ENCODE results near the gene MTCP1. TPM values are rescaled to one million over a fixed set of nuclear protein-coding genes. Genes with fewer than 3 reads are reported as not detected.

The MTCP1 gene
- total and polyA plus RNA-seq, 10 of the 15 experiments (the other 5 are each of a cell fraction or from before 2014, with no cell fraction given), result 16.6 to 74.0 (median 30.9) TPM

DNA sequence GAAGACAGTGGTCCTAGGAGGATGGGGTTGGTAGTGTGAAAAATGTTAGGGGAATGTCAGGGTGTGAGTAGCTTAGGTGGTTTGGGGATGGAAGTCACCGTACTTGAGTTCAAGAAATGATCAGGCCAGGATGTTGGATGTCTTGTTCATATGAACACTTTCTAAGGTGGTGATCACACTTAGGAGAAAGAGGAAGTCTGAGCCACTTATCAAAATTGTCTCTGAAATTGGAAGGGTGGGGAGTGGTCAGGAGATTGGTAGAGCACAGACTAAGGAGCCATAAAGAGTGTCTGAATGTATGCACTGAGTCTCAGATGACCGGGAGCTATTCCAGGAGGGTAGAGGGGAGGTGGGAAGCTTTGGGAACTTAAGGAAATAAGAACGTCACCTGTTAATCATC, 17.3 kb downstream of the MTCP1 start:
- POLR2A ChIA-PET, result no interaction called here
- FAIRE-seq, result no peak
- no TSS peak for BruUV-seq (replicated peaks)

More for the DNA sequence above, 17.3 kb downstream of the MTCP1 start:
- RAD21 ChIA-PET (ENCODE audit: unreplicated experiment), result no interaction called here
- no peak overlapping the region for H3K9ac ChIP-seq (ENCODE audit: control insufficient read depth, insufficient read depth, low read length)
- H3K4me2 ChIP-seq (ENCODE audit: control insufficient read depth, insufficient read depth), result no peak overlapping the region
- ATAC-seq (no peak), DNase-seq (ENCODE audit: low read depth, low spot score) (no peak)
- no peak overlapping the region for H3K4me3 ChIP-seq
- H3K27me3 ChIP-seq (replicated peaks in 1 of 2; ENCODE audit: control insufficient read depth in 2 of 2, insufficient read depth in 2 of 2, low read length in 1 of 2), result no peaks in the 10 kb centered on the region
- no peaks in the 10 kb centered on the region; a peak in 2 of 4 replicates for H3K36me3 ChIP-seq (ENCODE audit: control insufficient read depth in 2 of 2, insufficient read depth in 2 of 2, low read length in 1 of 2)
- H4K20me1 ChIP-seq (ENCODE audit: control insufficient read depth, insufficient read depth), result no peaks in the 10 kb centered on the region
- H3K4me1 ChIP-seq (ENCODE audit: control insufficient read depth, insufficient read depth, low read length), result no peaks in the 10 kb centered on the region; the same call in 1 of the 2 replicates
- CTCF ChIA-PET, result interaction anchor here (6.4 kb wide), 1 partner anchor 69 kb away, joined by 181 read pairs; no protein-coding TSS in a partner anchor
- no peak for TF ChIP-seq MTA2 (IDR thresholded peaks at IDR 0.05; ENCODE audit: low read depth)
- TF ChIP-seq EP300 (IDR thresholded peaks at IDR 0.05; ENCODE audit: borderline replicate concordance in 1 of 2, control insufficient read depth in 1 of 2, low read depth in 2 of 2, low read length in 2 of 2), result no peak
- no peak for TF ChIP-seq FOS (IDR thresholded peaks at IDR 0.05; ENCODE audit: borderline replicate concordance, extremely low read depth, insufficient read length)
- TF ChIP-seq, protein P1, sequence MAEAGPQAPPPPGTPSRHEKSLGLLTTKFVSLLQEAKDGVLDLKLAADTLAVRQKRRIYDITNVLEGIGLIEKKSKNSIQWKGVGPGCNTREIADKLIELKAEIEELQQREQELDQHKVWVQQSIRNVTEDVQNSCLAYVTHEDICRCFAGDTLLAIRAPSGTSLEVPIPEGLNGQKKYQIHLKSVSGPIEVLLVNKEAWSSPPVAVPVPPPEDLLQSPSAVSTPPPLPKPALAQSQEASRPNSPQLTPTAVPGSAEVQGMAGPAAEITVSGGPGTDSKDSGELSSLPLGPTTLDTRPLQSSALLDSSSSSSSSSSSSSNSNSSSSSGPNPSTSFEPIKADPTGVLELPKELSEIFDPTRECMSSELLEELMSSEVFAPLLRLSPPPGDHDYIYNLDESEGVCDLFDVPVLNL (IDR thresholded peaks at IDR 0.05; ENCODE audit: low read depth, low read length), result no peak
- TF ChIP-seq RCOR1 (conservative IDR thresholded peaks at IDR 0.05; ENCODE audit: low read depth, low read length), result no peak
- no peak for TF ChIP-seq IKZF1 (conservative IDR thresholded peaks at IDR 0.05)
- TF ChIP-seq, protein P2, sequence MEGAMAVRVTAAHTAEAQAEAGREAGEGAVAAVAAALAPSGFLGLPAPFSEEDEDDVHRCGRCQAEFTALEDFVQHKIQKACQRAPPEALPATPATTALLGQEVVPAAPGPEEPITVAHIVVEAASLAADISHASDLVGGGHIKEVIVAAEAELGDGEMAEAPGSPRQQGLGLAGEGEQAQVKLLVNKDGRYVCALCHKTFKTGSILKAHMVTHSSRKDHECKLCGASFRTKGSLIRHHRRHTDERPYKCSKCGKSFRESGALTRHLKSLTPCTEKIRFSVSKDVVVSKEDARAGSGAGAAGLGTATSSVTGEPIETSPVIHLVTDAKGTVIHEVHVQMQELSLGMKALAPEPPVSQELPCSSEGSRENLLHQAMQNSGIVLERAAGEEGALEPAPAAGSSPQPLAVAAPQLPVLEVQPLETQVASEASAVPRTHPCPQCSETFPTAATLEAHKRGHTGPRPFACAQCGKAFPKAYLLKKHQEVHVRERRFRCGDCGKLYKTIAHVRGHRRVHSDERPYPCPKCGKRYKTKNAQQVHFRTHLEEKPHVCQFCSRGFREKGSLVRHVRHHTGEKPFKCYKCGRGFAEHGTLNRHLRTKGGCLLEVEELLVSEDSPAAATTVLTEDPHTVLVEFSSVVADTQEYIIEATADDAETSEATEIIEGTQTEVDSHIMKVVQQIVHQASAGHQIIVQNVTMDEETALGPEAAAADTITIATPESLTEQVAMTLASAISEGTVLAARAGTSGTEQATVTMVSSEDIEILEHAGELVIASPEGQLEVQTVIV (IDR thresholded peaks at IDR 0.05; ENCODE audit: borderline replicate concordance, partially characterized antibody), result no peak
- no peak for TF ChIP-seq GABPA (IDR thresholded peaks at IDR 0.05; ENCODE audit: low read depth)
- TF ChIP-seq, protein P3, sequence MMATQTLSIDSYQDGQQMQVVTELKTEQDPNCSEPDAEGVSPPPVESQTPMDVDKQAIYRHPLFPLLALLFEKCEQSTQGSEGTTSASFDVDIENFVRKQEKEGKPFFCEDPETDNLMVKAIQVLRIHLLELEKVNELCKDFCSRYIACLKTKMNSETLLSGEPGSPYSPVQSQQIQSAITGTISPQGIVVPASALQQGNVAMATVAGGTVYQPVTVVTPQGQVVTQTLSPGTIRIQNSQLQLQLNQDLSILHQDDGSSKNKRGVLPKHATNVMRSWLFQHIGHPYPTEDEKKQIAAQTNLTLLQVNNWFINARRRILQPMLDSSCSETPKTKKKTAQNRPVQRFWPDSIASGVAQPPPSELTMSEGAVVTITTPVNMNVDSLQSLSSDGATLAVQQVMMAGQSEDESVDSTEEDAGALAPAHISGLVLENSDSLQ (IDR thresholded peaks at IDR 0.05), result no peak
- no peak for TF ChIP-seq FOXM1 (IDR thresholded peaks at IDR 0.05; ENCODE audit: low read depth, low read length)
- H3K27ac ChIP-seq (ENCODE audit: control insufficient read depth, insufficient read depth), result no peak overlapping the region
- WGBS (ENCODE audit: insufficient coverage, insufficient replicate concordance, low lambda C conversion rate, missing lambda C conversion rate), result 42% methylated on average over 3 of the region's 3 CpGs
- in situ Hi-C loops (cut with MboI) (no loop called here), intact Hi-C loops (cut with micrococcal nuclease; ENCODE audit: unreplicated experiment) (no loop called here)
- no peak overlapping the region for H2AFZ ChIP-seq (ENCODE audit: control insufficient read depth, low read depth, low read length)
- SMC1A ChIA-PET (ENCODE audit: uncharacterized antibody, unreplicated experiment), result interaction anchor here (0.8 kb wide), 1 partner anchor 74 kb away, joined by 3 read pairs; no protein-coding TSS in a partner anchor
- no peaks in the 10 kb centered on the region for H3K9me3 ChIP-seq (replicated peaks; ENCODE audit: control insufficient read depth, insufficient read depth, low read length)
- no peaks in the 10 kb centered on the region for H3K79me2 ChIP-seq (ENCODE audit: control insufficient read depth, insufficient read depth, low read length)

Data from GM12878 (cell line).